Esophagus (tissue), 2 donors: Measurements from ENCODE around the gene KCNG2. TPM values are rescaled to one million over a fixed set of nuclear protein-coding genes. Genes with fewer than 3 reads are reported as not detected.

ENCODE experiments used
- H3K27ac ChIP-seq, 2 donors: one replicate each; pipeline ENCODE4 v1.5.1; 2013; ENCODE audit warnings: low read depth in 2 of 2, mild to moderate bottlenecking in 2 of 2, inconsistent platforms in 1 of 2, low read length in 1 of 2, moderate library complexity in 1 of 2
- H3K27me3 ChIP-seq, 2 donors: one replicate each; pipeline ENCODE4 v1.6.1; 2013; ENCODE audit warnings: low read length in 2 of 2, control low read depth in 1 of 2, mild to moderate bottlenecking in 1 of 2; ENCODE audit not compliant: insufficient read depth in 2 of 2, control insufficient read depth in 1 of 2
- H3K36me3 ChIP-seq, 2 donors: one replicate each; pipeline ENCODE4 v1.6.1; 2013; ENCODE audit warnings: low read length in 1 of 2; ENCODE audit not compliant: control insufficient read depth in 2 of 2, insufficient read depth in 2 of 2
- H3K4me1 ChIP-seq, 2 donors: one replicate each; pipeline ENCODE4 v1.6.1; 2013; ENCODE audit warnings: low read length in 1 of 2; ENCODE audit not compliant: control insufficient read depth in 2 of 2, insufficient read depth in 2 of 2
- H3K4me3 ChIP-seq, 2 donors: one replicate each; pipeline ENCODE4 v1.5.1; 2013; ENCODE audit warnings: low read length in 2 of 2, mild to moderate bottlenecking in 2 of 2, low read depth in 1 of 2, moderate library complexity in 1 of 2
- H3K9me3 ChIP-seq, 2 donors: one replicate each; pipeline ENCODE4 v1.6.1; 2013; ENCODE audit warnings: mild to moderate bottlenecking in 2 of 2, low read depth in 1 of 2, low read length in 1 of 2, moderate library complexity in 1 of 2; ENCODE audit not compliant: control insufficient read depth in 2 of 2, insufficient read depth in 1 of 2
- WGBS, 2 donors: extraction: QIAGEN DNeasy Blood & Tissue Kit; methylation state at CpG; one replicate each; pipeline ENCODE4 v1.1.7; 2013; 5-methylcytosine and 5-hydroxymethylcytosine counted together
- polyA plus RNA-seq, 2 donors: library from polyadenylated mRNA; stranded (reverse); fragments of 200-250 nt; gene quantifications; one replicate each; pipeline ENCODE4 v1.2.3, GENCODE V29; 2013
- donor health status: healthy with polysubstance abuse.
- donor health status: Bipolar disorder and iron deficiency.

The KCNG2 gene
- polyA plus RNA-seq, 2 donors, result 0.04 TPM; not detected in 1

DNA sequence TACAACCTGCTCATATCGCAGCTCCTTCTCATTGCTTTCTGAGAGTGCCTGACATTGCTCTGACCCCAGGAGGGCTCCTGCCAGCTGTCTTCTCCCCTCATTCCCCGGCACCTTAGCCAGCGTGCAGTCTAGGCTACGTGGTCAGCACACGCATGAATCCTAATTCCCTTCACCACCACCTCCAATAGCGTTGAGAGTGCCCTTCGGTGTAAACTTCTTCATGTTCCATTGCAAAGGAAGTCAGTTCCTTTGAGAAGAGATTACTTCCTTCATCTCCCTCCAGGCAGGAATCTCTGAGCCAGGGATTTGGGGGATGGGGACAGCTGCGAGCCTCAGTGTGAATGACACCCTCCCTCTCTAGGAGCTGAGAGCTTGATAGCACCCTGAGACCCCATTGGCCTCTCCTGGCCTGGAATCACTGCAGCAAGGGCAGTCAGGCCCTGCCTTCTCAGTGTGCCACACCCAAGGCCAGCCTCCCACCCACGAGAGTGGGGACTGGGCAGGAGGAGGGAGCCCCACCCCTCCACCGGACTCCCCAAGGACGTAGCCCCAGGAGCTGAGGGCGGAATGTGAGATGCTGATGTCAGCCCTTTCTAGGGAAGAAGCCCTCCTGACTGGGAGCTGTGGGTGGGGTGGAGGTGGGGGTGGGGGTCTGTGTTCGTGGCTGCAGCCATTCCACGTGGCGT, 100.3 kb downstream of the KCNG2 start:
- H3K9me3 ChIP-seq, result peaks cover 3 to 31% of the 10 kb centered on the region in 2 donors
- WGBS, 2 donors, result 93 to 96% methylated on average over 14 to 15 of the region's 15 CpGs
- H3K4me1 ChIP-seq, result peaks cover 0 to 2% of the 10 kb centered on the region in 2 donors
- peaks cover 0 to 17% of the 10 kb centered on the region in 2 donors for H3K36me3 ChIP-seq
- no peak overlapping the region for H3K27ac ChIP-seq
- no peaks in the 10 kb centered on the region for H3K27me3 ChIP-seq
- no peak overlapping the region for H3K4me3 ChIP-seq

DNA sequence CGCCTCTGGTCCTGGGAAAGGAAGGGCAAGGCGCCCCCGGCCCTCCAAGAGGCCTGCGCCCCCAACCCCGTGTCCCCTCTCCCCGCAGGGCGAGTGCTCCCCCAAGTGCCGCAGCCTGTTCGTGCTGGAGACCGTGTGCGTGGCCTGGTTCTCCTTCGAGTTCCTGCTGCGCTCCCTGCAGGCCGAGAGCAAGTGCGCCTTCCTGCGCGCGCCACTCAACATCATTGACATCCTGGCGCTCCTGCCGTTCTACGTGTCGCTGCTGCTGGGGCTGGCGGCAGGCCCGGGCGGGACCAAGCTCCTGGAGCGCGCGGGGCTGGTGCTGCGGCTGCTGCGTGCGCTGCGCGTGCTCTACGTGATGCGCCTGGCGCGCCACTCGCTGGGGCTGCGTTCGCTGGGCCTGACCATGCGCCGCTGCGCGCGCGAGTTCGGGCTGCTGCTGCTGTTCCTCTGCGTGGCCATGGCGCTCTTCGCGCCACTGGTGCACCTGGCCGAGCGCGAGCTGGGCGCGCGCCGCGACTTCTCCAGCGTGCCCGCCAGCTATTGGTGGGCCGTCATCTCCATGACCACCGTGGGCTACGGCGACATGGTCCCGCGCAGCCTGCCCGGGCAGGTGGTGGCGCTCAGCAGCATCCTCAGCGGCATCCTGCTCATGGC, 101.3 kb downstream of the KCNG2 start:
- Histone ChIP-seq H3K36me3 (peaks cover 0 to 26% of the 10 kb centered on the region in 2 donors), H3K9me3 (peaks cover 3 to 37% of the 10 kb centered on the region in 2 donors), H3K27ac (no peak overlapping the region), H3K27me3 (no peaks in the 10 kb centered on the region), H3K4me3 (no peak overlapping the region), H3K4me1 (peaks cover 0 to 2% of the 10 kb centered on the region in 2 donors)
- 78 to 79% methylated on average over 68 to 70 of the region's 70 CpGs for WGBS, 2 donors

DNA sequence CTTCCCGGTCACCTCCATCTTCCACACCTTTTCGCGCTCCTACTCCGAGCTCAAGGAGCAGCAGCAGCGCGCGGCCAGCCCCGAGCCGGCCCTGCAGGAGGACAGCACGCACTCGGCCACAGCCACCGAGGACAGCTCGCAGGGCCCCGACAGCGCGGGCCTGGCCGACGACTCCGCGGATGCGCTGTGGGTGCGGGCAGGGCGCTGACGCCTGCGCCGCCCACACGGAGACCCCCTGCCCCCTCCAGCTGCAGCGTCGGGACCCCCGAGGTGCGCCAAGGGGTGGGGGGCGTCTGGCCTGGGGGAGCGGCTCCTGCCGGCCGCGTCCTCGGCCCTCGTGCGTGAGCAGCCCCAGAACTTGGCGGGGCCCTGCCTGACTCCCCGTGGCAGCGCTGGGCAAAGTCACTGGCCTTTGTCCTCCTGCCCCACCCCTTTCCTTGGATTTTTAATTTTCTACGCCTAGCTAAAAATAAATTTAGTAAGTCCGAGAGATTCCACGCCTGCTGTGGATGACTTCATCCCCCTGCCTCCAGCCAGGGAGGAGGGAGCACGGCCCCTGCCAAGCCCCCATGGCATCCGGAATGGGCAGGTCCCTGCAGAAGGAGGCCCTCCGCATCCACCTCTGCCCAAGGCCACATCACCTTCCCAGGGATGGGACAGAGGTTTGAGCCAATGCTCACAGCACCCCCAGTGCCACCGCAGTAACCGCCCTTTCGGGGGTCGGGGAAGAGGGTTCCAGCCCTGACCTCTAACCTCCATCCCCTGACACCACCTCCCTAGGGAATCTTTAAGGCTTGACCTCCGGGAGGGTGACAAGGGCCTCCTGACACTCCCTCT, 102.1 kb downstream of the KCNG2 start:
- Histone ChIP-seq H3K27ac (no peak overlapping the region), H3K9me3 (peaks cover 3 to 37% of the 10 kb centered on the region in 2 donors), H3K36me3 (peaks cover 0 to 30% of the 10 kb centered on the region in 2 donors), H3K27me3 (no peaks in the 10 kb centered on the region), H3K4me1 (peaks cover 2 to 7% of the 10 kb centered on the region in 2 donors), H3K4me3 (no peak overlapping the region)
- WGBS, 2 donors, result 81 to 86% methylated on average over 47 to 53 of the region's 53 CpGs

DNA sequence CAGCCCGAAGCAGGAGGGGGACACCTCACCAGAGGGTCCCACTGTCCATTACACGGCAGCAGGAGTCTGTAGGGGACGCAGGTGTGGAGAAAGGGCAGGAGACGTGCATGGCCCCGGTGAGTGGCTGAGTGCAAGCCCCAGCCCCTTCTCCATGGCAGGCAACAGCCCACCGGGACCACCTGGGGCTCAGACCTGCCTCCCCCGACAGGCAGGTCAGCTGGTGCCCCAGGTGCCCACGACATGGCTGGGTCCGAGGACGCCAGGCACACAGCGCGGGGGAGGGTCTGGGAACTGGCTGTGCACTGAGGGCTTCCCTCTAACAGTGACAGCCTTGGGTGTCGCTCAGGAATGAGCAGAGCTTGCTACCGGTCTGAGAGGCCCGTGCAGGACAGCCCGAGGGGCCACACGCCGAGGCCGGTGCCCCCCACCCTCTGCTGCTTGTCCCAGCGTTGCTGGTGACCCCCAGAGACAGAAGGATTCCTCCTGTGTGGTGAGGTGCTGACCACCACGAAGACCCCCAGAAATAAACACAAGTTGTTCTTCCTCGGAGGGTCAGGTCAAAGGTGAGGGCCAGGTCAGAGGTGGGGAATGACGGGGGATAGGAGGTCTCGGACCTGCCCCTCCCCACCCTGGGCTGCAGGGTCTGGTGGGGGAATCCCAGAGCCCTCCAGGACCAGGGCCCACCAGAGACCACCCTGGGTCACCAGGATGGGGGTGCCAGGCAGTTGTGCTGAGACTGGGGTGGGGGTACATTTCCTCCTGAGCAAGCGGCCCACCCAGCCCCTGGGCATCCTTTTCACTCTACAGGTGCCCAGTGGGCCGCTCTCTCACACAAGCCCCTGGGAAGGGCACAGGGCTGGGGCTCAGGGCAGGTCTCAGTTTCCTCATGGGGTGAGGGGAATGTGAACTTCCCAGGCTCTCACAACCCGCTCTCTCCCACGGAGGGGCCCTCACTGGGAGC, 103.2 kb downstream of the KCNG2 start:
- Histone ChIP-seq H3K9me3 (peaks cover 3 to 37% of the 10 kb centered on the region in 2 donors), H3K4me1 (peaks cover 2 to 8% of the 10 kb centered on the region in 2 donors), H3K27me3 (no peaks in the 10 kb centered on the region), H3K27ac (no peak overlapping the region), H3K4me3 (no peak overlapping the region), H3K36me3 (peaks cover 0 to 36% of the 10 kb centered on the region in 2 donors)
- 93 to 95% methylated on average over 28 of the region's 28 CpGs for WGBS, 2 donors

DNA sequence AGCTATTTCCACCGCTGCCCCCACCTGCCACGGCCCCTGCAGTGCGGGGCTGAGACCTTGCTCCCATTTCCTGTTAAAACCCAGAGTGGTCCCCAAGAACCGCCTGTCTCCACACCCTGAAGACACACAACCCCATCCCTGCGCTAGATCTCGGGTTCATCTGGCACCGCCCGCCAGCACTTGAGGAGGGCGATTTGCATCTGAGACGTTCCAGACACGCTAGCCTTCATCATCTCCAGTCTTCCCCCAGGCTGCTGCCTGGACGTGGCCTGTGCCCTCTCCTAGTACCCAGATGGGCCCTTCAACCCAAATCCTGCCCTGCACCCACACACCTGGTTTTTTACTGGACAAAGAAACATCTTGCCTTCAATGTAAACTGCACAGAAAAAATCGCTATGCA, 103.9 kb downstream of the KCNG2 start:
- 96 to 97% methylated on average over 13 of the region's 13 CpGs for WGBS, 2 donors

DNA sequence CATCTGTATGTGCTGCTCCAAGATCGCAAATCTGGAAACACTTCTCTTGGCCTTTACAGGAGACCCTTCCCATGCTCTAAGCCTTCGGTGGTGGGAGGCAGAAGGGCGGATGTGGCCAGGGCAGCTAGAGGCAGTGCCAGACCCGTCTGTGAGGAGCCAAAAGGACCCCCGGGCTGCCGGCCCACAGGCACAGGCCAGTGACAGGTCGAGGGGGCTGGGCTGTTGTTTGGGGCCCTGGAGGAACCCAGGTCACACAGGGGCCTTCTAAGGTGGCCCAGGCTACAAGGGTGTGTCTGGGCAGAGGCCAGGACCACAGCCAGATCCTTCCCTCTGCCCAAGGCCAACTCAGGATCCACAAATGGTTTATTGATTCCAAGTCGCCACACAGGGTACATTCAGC, 104.3 kb downstream of the KCNG2 start:
- Histone ChIP-seq H3K27ac (no peak overlapping the region), H3K36me3 (peaks cover 0 to 36% of the 10 kb centered on the region in 2 donors), H3K27me3 (no peaks in the 10 kb centered on the region), H3K9me3 (peaks cover 3 to 37% of the 10 kb centered on the region in 2 donors), H3K4me3 (no peak overlapping the region), H3K4me1 (peaks cover 2 to 8% of the 10 kb centered on the region in 2 donors)
- 93 to 94% methylated on average over 8 of the region's 8 CpGs for WGBS, 2 donors

More for the DNA sequence above, 103.9 kb downstream of the KCNG2 start:
- peaks cover 3 to 37% of the 10 kb centered on the region in 2 donors for H3K9me3 ChIP-seq
- peaks cover 0 to 36% of the 10 kb centered on the region in 2 donors for H3K36me3 ChIP-seq
- no peak overlapping the region for H3K4me3 ChIP-seq
- no peaks in the 10 kb centered on the region for H3K27me3 ChIP-seq
- peaks cover 2 to 8% of the 10 kb centered on the region in 2 donors for H3K4me1 ChIP-seq
- H3K27ac ChIP-seq, result no peak overlapping the region

DNA sequence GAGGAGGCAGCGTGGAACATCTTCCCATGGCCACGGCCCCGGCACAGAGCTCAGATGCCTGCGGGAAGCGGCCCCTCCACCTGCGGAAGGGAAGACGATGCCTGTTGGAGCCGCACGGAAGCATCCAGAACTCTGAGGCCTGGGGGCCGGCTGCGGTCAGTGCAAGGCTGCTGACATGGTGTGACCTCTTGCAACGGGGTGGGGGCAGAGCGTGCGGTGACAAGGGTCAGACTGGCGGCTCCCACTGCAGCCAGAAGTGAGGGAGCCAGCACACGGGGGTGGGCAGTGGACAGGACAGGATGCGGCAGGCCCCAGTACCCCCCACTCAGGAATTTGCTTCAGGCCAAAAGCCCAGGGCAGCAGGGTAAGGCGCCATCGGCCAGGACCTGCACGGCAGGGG, 104.9 kb downstream of the KCNG2 start:
- Histone ChIP-seq H3K27ac (no peak overlapping the region), H3K36me3 (peaks cover 0 to 36% of the 10 kb centered on the region in 2 donors), H3K4me1 (peaks cover 2 to 8% of the 10 kb centered on the region in 2 donors), H3K4me3 (no peak overlapping the region), H3K27me3 (no peaks in the 10 kb centered on the region), H3K9me3 (peaks cover 3 to 36% of the 10 kb centered on the region in 2 donors)
- WGBS, 2 donors, result 96 to 97% methylated on average over 20 of the region's 20 CpGs

DNA sequence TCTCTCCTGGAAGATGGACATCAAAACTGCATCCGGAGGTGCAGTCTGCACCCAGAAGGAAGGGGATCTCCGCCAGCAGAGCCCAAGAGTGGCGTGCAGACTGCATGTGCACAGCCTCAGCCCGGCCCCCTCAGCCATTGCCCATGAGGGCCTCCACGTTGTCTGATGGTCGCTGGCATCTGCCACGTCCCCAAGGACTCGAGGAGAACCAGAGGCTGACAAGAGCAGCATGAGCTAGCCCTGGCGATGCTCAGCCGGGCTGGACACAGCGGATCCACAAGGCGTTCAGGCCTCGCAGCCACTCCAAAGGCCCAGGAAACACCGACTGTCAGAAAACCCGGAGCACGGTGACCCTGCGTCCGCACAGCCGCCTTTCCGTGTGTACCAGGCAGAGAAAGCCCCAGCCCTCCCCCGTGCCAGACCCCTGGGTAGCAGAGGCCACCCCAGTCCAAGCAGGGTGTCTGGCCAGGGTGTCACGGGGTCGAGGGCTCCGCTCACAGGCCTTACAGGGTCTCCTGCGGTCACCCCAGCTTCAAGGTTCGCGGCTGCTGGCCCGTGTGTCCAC, 105.4 kb downstream of the KCNG2 start:
- Histone ChIP-seq H3K4me1 (peaks cover 2 to 8% of the 10 kb centered on the region in 2 donors), H3K27ac (no peak overlapping the region), H3K9me3 (peaks cover 3 to 31% of the 10 kb centered on the region in 2 donors), H3K4me3 (no peak overlapping the region), H3K36me3 (peaks cover 0 to 36% of the 10 kb centered on the region in 2 donors), H3K27me3 (no peaks in the 10 kb centered on the region)
- 94 to 97% methylated on average over 28 of the region's 28 CpGs for WGBS, 2 donors
